Psoas muscle (tissue), 8 donors: ENCODE data around the gene VN1R5. TPM values are rescaled to one million over a fixed set of nuclear protein-coding genes. Genes with fewer than 3 reads are reported as not detected.
A peak's percentile ranks its signal among the peaks of the same experiment; 100 is the strongest.

Source experiments
- ATAC-seq, 4 donors: fragments of 200-7000 bp; cut with Tn5 transposase; one replicate each; pipeline ENCODE4 v1.9.1; 2020; ENCODE audit warnings: moderate library complexity in 3 of 4, mild to moderate bottlenecking in 2 of 4
- DNase-seq, 2 donors: peaks; one replicate each; pipeline ENCODE4 v3.0.0-alpha.2; 2020
- H3K27ac ChIP-seq: fragments of 200-600 bp; one replicate; pipeline ENCODE4 v1.8.0; 2022
- H3K27me3 ChIP-seq, 3 donors: fragments of 200-600 bp in 1 of 3; one replicate each; pipeline versions ENCODE4 v1.6.1 to v1.8.0; 2013 to 2022; ENCODE audit warnings: low read length in 2 of 3, mild to moderate bottlenecking in 2 of 3, moderate library complexity in 1 of 3; ENCODE audit not compliant: insufficient read depth in 3 of 3
- H3K36me3 ChIP-seq, 2 donors: fragments of 200-600 bp in 1 of 2; one replicate each; pipeline versions ENCODE4 v1.6.1 to v1.8.0; 2013 to 2022; ENCODE audit warnings: low read depth in 1 of 2, mild to moderate bottlenecking in 1 of 2, moderate library complexity in 1 of 2; ENCODE audit not compliant: insufficient read depth in 1 of 2
- H3K4me1 ChIP-seq: fragments of 200-600 bp; one replicate; pipeline ENCODE4 v1.8.0; 2022
- H3K4me3 ChIP-seq: fragments of 200-600 bp; one replicate; pipeline ENCODE4 v1.8.0; 2022; ENCODE audit warnings: mild to moderate bottlenecking
- H3K9me3 ChIP-seq: fragments of 200-600 bp; one replicate; pipeline ENCODE4 v1.8.0; 2022
- CTCF ChIP-seq: fragments of 200-600 bp; IDR thresholded peaks from one replicate; pipeline ENCODE4 v1.8.0; 2022; ENCODE audit warnings: antibody characterized with exemption
- WGBS, 3 donors: extraction: QIAGEN DNeasy Blood & Tissue Kit; methylation state at CpG; one replicate each; pipeline versions ENCODE4 v1.1.6 to v1.1.7; 2013; 5-methylcytosine and 5-hydroxymethylcytosine counted together
- intact Hi-C, 2 donors: fragments of 100-400 bp; cut with DNase I; formaldehyde crosslinking; loops; one replicate each; pipeline versions ENCODE4 v1.11.0 to v1.14.2; 2022
- polyA plus RNA-seq, 3 donors: library from polyadenylated mRNA; stranded (reverse); fragments of 200-250 nt; gene quantifications; one replicate each; pipeline ENCODE4 v1.2.3, GENCODE V29; 2013
- total RNA-seq, 4 donors: library from RNA; stranded (reverse); fragmentation: NEBNext Ultra II Directional in 2 of 4; extraction: Animal tissue kit (Norgen Biotek cat#: 25700) in 2 of 4; gene quantifications; one replicate each; pipeline versions ENCODE4 v1.2.1 to v1.2.4, GENCODE V29; 2021 to 2023
- donor health status: healthy with polysubstance abuse.
- donor health status: DM: no; HTN: no; CAD: no; lungs with moderate emphysema.
- donor health status: Bipolar disorder and iron deficiency.
- donor health status: healthy.
- donor health status: DM: yes; HTN: yes; CAD: no.
- donor health status: DM: no; HTN: no; CAD: no.
- donor health status: DM: no; HTN: no; CAD: no.
- donor health status: DM: yes; HTN: yes; CAD: no.

Gene VN1R5
- total and polyA plus RNA-seq, 7 donors = not detected

GRCh38 chr1:247269133-247269532 lies 13.3 kb downstream of the VN1R5 start:
- H3K4me3 ChIP-seq = no peak overlapping the region
- ATAC-seq (no peak), DNase-seq (no peak)
- H3K4me1 ChIP-seq = peaks cover 4% of the 10 kb centered on the region
- no peaks in the 10 kb centered on the region for H3K27me3 ChIP-seq
- peaks cover 3% of the 10 kb centered on the region for H3K9me3 ChIP-seq
- intact Hi-C loops = no loop called here
- TF ChIP-seq CTCF = no peak
- no peaks in the 10 kb centered on the region for H3K36me3 ChIP-seq
- no peak overlapping the region for H3K27ac ChIP-seq

DNA sequence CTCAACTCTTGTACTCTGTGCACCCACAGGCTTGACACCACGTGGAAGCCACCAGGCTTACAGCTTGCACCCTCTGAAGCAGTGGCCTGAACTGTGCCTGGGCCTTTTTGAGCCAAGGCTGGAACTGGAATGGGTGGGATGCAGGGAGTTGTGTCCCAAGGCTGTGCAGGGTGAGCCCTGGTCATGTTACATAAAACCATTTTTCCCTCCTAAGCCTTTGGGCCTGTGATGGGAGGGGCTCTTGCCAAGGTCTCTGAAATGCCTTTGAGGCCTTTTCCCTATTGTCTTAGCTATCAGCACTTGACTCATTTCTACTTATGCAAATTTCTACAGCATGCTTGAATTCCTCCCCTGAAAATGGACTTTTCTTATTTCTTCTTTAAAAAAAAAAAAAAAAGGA lies 14.1 kb downstream of the VN1R5 start:
- no peak for DNase-seq
- 58 to 62% (median 60%) methylated on average over 1 of the region's 1 CpG for WGBS, 3 donors

DNA sequence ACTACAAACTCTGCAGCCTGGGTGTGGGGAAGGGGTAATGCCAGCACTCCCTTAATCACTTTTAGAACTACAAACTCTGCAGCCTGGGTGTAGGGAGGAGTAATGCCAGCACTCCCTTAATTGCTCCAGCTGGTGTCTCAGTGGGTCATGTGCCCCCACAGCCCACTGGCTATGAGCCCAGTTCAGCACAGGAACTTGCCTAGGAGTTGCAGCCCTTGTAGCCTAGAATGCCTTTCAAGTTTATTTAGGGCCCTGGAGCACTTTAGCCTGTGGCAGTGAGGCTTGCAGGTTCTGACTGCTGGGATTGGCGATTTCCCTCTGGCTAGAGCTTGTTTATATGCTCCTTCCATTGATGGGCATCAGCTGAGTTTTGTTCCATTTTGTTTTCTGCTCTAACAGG lies 17.1 kb downstream of the VN1R5 start:
- 15 to 50% (median 19%) methylated on average over 1 of the region's 1 CpG for WGBS, 3 donors
- Histone ChIP-seq H3K4me3 (no peak overlapping the region), H3K9me3 (no peaks in the 10 kb centered on the region), H3K4me1 (peaks cover 4% of the 10 kb centered on the region), H3K27me3 (no peaks in the 10 kb centered on the region), H3K27ac (no peak overlapping the region), H3K36me3 (no peaks in the 10 kb centered on the region)
- intact Hi-C loops = no loop called here
- TF ChIP-seq CTCF = no peak
- peak in 3 of 4 donors; percentile 32 to 49 (median 35) for ATAC-seq
- no peak for DNase-seq

More for the DNA sequence above, 14.1 kb downstream of the VN1R5 start:
- no peaks in the 10 kb centered on the region for H3K9me3 ChIP-seq
- TF ChIP-seq CTCF = no peak
- intact Hi-C loops = no loop called here
- H3K36me3 ChIP-seq = no peaks in the 10 kb centered on the region
- H3K27me3 ChIP-seq = no peaks in the 10 kb centered on the region
- peaks cover 4% of the 10 kb centered on the region for H3K4me1 ChIP-seq
- ATAC-seq = no peak
- H3K4me3 ChIP-seq = no peak overlapping the region
- no peak overlapping the region for H3K27ac ChIP-seq

- 90 to 92% (median 92%) methylated on average over 3 of the region's 3 CpGs for WGBS, 3 donors
- peaks cover 4% of the 10 kb centered on the region for H3K4me1 ChIP-seq
- no peak overlapping the region for H3K27ac ChIP-seq
- no peaks in the 10 kb centered on the region for H3K27me3 ChIP-seq
- no peak for DNase-seq
- no peaks in the 10 kb centered on the region for H3K9me3 ChIP-seq
- peak in 2 of 4 donors; percentile 34 to 60 for ATAC-seq
- no peak overlapping the region for H3K4me3 ChIP-seq
- H3K36me3 ChIP-seq = no peaks in the 10 kb centered on the region
- intact Hi-C loops = no loop called here
- no peak for TF ChIP-seq CTCF
These were observed 18.9 kb downstream of the VN1R5 start for GRCh38 chr1:247274605-247275256.

- WGBS, 3 donors = 91 to 100% (median 98%) methylated on average over 2 of the region's 2 CpGs
These were observed 21.3 kb downstream of the VN1R5 start for GRCh38 chr1:247277191-247277590.

More at GRCh38 chr1:247277191-247277590, 21.3 kb downstream of the VN1R5 start:
- DNase-seq = no peak
- Histone ChIP-seq H3K27ac (no peak overlapping the region), H3K4me3 (no peak overlapping the region), H3K27me3 (no peaks in the 10 kb centered on the region), H3K4me1 (peaks cover 4% of the 10 kb centered on the region), H3K9me3 (no peaks in the 10 kb centered on the region), H3K36me3 (no peaks in the 10 kb centered on the region)
- TF ChIP-seq CTCF = no peak
- intact Hi-C loops = no loop called here
- no peak for ATAC-seq
